Nephron progenitor cell (in vitro differentiated cells): ENCODE data around the gene OAS1.
"Not testable (repeated sequence)": the region's sequence is repeated elsewhere in the genome, so short reads cannot be mapped to it uniquely, and the experiment has no call there.

ENCODE experiments used
- DNase-seq: peaks from one replicate; pipeline ENCODE4 v3.0.0; 2021
- H3K27ac Mint-ChIP-seq: 2 replicates; pipeline ENCODE4 v1.8.0; 2021; ENCODE audit warnings: mild to moderate bottlenecking, moderate library complexity, mixed read lengths
- H3K27me3 Mint-ChIP-seq: 2 replicates; pipeline ENCODE4 v1.8.0; 2021; ENCODE audit warnings: mild to moderate bottlenecking, low read depth, mixed read lengths; ENCODE audit not compliant: poor library complexity
- H3K36me3 Mint-ChIP-seq: 2 replicates; pipeline ENCODE4 v1.8.0; 2021; ENCODE audit warnings: low read depth, mixed read lengths
- H3K4me1 Mint-ChIP-seq: 2 replicates; pipeline ENCODE4 v1.8.0; 2021; ENCODE audit warnings: mixed read lengths
- H3K4me3 Mint-ChIP-seq: 2 replicates; pipeline ENCODE4 v1.8.0; 2021; ENCODE audit warnings: mild to moderate bottlenecking, moderate library complexity, mixed read lengths
- H3K9me3 Mint-ChIP-seq: 2 replicates; pipeline ENCODE4 v1.8.0; 2021; ENCODE audit warnings: mild to moderate bottlenecking, moderate library complexity, mixed read lengths
- TF ChIP-seq, protein P1 (sequence below): fragments of 200-600 bp; sonication (generic); IDR thresholded peaks from 2 replicates; pipeline ENCODE4 v1.5.0; 2021; ENCODE audit warnings: antibody characterized with exemption

OAS1 gene

GRCh38 chr12:112947314-112947713 is 40.6 kb downstream of the OAS1 start:
- peaks cover 26% of the 10 kb centered on the region for H3K27me3 Mint-ChIP-seq
- no peak overlapping the region for H3K4me3 Mint-ChIP-seq
- no peaks in the 10 kb centered on the region for H3K9me3 Mint-ChIP-seq
- TF ChIP-seq, protein P1, sequence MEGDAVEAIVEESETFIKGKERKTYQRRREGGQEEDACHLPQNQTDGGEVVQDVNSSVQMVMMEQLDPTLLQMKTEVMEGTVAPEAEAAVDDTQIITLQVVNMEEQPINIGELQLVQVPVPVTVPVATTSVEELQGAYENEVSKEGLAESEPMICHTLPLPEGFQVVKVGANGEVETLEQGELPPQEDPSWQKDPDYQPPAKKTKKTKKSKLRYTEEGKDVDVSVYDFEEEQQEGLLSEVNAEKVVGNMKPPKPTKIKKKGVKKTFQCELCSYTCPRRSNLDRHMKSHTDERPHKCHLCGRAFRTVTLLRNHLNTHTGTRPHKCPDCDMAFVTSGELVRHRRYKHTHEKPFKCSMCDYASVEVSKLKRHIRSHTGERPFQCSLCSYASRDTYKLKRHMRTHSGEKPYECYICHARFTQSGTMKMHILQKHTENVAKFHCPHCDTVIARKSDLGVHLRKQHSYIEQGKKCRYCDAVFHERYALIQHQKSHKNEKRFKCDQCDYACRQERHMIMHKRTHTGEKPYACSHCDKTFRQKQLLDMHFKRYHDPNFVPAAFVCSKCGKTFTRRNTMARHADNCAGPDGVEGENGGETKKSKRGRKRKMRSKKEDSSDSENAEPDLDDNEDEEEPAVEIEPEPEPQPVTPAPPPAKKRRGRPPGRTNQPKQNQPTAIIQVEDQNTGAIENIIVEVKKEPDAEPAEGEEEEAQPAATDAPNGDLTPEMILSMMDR = no peak
- DNase-seq = no peak
- H3K36me3 Mint-ChIP-seq = no peaks in the 10 kb centered on the region
- H3K27ac Mint-ChIP-seq = no peak overlapping the region
- no peaks in the 10 kb centered on the region for H3K4me1 Mint-ChIP-seq

- Mint-ChIP-seq H3K4me3 (no peak overlapping the region), H3K27ac (no peak overlapping the region), H3K27me3 (peaks cover 26% of the 10 kb centered on the region), H3K36me3 (no peaks in the 10 kb centered on the region), H3K4me1 (no peaks in the 10 kb centered on the region), H3K9me3 (no peaks in the 10 kb centered on the region)
- TF ChIP-seq, protein P1 = no peak
- no peak for DNase-seq
These were observed 41.0 kb downstream of the OAS1 start for GRCh38 chr12:112947761-112948160.

DNA sequence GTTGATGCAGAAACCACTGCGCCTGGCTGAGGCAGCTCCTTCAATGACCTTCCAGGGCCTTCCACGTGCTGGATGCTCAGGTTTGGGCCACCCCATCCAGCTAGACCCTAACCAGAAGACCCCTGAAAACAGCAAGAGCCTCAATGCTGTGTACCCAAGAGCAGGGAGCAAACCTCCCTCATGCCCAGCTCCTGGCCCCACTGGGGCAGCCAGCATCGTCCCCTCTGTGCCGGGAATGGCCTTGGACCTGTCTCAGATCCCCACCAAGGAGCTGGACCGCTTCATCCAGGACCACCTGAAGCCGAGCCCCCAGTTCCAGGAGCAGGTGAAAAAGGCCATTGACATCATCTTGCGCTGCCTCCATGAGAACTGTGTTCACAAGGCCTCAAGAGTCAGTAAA is 42.0 kb downstream of the OAS1 start:
- Mint-ChIP-seq H3K27me3 (peaks cover 30% of the 10 kb centered on the region), H3K4me1 (no peaks in the 10 kb centered on the region), H3K36me3 (no peaks in the 10 kb centered on the region), H3K4me3 (no peak overlapping the region), H3K27ac (no peak overlapping the region), H3K9me3 (no peaks in the 10 kb centered on the region)
- DNase-seq = no peak
- TF ChIP-seq, protein P1 = no peak

- DNase-seq = no peak
These were observed 43.9 kb downstream of the OAS1 start for GRCh38 chr12:112950701-112951100.

GRCh38 chr12:112957125-112957524 is 50.4 kb downstream of the OAS1 start:
- not testable (repeated sequence) for H3K36me3 Mint-ChIP-seq, H3K27ac Mint-ChIP-seq, H3K4me1 Mint-ChIP-seq, H3K4me3 Mint-ChIP-seq, DNase-seq
- H3K27me3 Mint-ChIP-seq = peaks cover 49% of the 10 kb centered on the region
- peaks cover 37% of the 10 kb centered on the region for H3K9me3 Mint-ChIP-seq

More at GRCh38 chr12:112950701-112951100, 43.9 kb downstream of the OAS1 start:
- TF ChIP-seq, protein P1 = no peak
- H3K27me3 Mint-ChIP-seq = peaks cover 32% of the 10 kb centered on the region
- no peak overlapping the region for H3K27ac Mint-ChIP-seq
- H3K36me3 Mint-ChIP-seq = no peaks in the 10 kb centered on the region
- no peak overlapping the region for H3K4me3 Mint-ChIP-seq
- no peaks in the 10 kb centered on the region for H3K4me1 Mint-ChIP-seq
- H3K9me3 Mint-ChIP-seq = no peaks in the 10 kb centered on the region

- TF ChIP-seq, protein P1 = no peak
- Mint-ChIP-seq H3K9me3 (peaks cover 38% of the 10 kb centered on the region), H3K36me3 (no peaks in the 10 kb centered on the region)
These were observed 54.3 kb downstream of the OAS1 start for GRCh38 chr12:112961074-112961473.

More at GRCh38 chr12:112961074-112961473, 54.3 kb downstream of the OAS1 start:
- no peaks in the 10 kb centered on the region for H3K4me1 Mint-ChIP-seq
- no peak overlapping the region for H3K27ac Mint-ChIP-seq
- no peak for DNase-seq
- H3K27me3 Mint-ChIP-seq = peaks cover 49% of the 10 kb centered on the region
- H3K4me3 Mint-ChIP-seq = no peak overlapping the region
